Body of pancreas (tissue), 4 donors: ENCODE data around the gene INSIG1.

Experiments used
- CTCF ChIP-seq, 7 experiments: fragments of 450-650 bp in 4 of 7; fragments of 200-600 bp in 3 of 7; sonication (generic) in 3 of 7; IDR thresholded peaks; one replicate each; pipeline ENCODE4 v1.5.1; 2016 to 2019; ENCODE audit warnings: antibody characterized with exemption in 7 of 7
- POLR2A ChIP-seq, 3 donors: fragments of 450-650 bp; IDR thresholded peaks; one replicate each; pipeline ENCODE4 v1.6.1; 2016; ENCODE audit warnings: antibody characterized with exemption in 3 of 3, mild to moderate bottlenecking in 2 of 3

DNA sequence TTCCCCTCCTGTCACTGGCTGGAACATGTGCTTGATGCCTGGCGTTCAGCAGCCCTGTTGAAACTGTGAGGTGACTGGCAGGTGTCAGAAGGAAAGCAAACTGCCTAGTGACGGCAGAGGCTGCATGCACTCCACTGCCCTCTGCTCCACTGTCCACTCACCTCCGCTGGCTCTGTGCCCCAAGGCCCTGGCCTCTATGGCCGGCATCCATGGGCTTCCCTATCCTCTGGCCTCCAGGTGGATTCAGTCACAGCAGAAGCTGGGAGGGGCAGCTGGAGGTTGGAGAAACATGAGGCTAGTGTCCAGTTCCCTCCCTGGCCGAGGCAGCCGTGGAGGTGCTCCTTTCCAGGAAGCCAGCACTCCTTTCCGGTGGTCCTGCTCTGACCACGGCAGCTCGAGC lies 31.2 kb upstream of the INSIG1 start:
- TF ChIP-seq CTCF (IDR thresholded peaks at IDR 0.05) (no peak), POLR2A (IDR thresholded peaks at IDR 0.05) (no peak)
